UCSD-AML1 (cell line): ENCODE results near the gene RPP25L.

Experiments
- DNase-seq: peaks from one replicate; lab custom pipeline; 2025; ENCODE audit not compliant: unreplicated experiment; lab: John Stamatoyannopoulos, UW

The RPP25L gene

DNA sequence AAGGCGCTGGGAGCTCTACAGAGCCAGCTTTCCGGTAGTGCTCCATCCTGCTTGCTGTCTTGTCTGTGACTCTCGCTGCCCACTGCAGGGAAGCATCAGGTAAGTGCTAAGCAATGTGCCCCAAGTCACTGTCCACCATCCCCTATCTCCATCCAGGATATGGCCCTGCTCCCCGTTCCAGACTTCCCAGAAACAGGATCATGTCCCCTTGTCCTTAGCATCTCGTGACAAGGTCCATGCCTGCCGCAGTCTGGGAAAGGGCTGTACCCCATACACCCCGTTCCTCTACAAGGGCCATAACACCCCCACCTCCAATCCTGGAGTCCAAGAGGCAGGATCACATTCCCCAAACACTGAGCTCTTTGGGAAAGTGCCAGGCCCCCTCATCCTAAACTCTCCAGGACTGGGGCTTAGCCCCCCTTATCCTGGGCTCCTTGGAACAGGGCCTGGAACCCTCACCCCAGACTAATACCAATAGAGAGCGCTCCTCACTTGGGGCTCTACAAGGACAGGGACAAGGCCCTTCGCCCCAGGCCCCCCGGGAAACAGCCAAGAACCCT, 566 bp downstream of the RPP25L start:
- DNase-seq: no peak

DNA sequence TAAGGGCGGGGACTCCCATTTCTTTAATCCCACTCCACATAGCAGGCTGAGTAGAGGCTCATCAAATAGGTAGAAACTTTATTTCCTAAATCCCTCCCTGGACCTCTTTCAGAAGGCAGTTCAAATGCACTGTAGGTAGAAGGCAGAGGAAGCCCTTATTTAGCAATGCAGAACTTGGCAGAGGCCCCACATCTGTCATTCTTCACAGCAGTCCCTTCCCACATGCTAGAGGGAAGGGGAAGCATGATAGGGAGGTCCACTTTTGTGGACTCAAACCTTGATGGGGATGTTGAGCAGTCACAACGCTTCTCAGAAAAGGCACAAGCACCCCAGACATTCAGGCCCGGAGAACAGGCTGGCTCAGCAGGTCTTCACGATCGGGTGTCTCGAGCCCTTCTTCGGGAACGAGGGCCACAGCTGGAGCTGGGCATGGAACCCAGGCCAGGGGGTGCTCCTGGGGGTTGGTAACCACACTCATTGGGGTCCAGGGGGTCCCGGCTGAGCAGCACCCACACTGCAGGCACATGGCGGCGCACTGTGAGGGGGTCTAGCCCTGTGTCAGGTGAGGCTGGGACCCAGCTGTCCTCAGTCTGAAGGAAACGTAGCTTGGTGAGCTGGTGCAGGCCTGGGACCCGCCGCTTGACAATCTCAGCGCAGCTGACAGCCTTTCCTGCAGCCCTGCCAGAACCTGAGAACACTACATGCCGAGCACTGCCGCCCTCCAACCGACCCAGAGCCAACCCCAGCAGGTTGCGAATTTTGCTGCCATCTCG, 1.3 kb downstream of the RPP25L start:
- DNase-seq: no peak

DNA sequence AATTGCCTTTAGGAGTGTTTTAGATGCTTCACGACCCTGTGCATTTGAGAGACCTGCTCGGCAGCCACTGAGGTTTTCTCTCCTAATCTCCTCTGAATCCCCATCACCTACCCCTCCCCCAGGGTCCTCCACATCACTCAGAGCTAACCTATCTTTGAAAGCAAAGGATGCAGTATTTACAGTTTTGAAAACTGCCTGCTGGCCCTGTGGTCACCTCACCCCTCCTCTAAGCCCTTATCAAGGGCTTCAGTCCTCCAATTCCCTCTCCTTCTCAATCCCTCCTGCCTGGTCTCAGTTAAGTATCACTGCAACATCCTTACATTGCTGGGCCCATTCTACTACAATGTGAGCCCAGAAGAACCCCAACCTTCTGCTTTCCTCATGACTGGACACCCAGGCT, 4.6 kb downstream of the RPP25L start:
- no peak for DNase-seq

DNA sequence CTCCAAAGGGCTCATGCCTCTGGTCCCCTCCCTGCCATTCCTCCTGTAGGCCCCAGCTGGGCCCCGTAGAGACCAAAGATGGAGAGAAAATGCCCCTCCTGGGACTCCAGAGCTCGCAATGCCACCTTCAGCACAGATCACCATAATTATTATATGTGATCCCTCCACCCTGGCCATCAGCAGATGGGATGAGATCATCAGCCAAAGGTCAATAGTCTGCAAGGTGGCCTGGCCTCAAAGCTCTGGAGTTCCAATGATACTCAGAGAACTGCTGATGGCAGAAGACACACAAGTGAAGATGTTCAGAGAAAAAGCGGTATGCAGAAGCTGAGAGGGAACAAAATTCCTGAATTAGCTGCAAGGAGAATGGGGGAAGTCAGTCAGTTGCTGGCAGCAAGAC, 5.0 kb downstream of the RPP25L start:
- no peak for DNase-seq

DNA sequence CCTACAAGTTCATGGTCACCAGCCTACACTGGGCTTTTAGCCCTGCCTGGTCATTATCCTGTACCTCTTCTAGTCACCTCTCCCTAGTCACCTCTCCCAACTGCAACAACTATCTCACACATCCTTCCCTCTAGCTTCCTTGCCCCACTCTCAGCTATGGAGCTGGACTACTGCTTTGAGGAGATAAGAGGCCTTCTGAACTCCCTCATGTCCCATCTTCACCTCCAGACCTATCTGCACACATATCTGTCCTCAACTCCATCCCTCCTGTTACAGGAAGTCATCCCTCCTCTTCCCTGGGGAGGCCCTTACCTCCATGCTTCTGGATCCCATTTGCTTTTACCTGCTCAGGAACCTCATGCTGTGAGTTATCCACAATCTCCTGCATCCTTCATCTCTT, 5.7 kb downstream of the RPP25L start:
- no peak for DNase-seq

DNA sequence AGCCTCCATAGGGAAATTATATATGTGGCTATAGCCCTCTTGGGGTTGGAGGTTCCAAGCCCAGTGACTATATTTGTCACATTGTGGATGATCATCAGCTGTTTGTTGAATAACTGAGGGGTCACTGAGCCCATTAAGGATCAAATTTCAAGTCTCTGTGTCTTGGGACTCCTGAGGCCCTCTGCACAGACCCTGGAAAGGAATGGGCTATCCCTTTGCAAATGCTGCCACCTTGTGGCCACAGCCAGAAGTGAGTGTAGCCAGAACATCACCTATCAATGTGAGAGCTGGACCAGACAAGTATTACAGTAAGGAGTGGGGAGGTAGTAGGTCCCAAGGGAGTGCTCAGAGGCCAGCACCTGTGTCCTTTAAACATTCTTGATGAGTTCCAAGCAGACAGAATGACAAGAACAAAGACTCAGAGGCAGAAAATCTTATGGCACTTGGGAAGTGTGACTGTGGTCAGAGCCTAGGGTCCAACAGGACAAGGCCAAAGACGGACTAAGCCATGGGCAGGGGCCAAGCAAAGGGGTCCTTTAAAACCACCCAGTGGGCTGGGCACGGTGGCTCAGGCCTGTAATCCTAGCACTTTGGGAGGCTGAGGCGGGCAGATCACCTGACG, 8.2 kb downstream of the RPP25L start:
- peak; percentile 73 for DNase-seq

DNA sequence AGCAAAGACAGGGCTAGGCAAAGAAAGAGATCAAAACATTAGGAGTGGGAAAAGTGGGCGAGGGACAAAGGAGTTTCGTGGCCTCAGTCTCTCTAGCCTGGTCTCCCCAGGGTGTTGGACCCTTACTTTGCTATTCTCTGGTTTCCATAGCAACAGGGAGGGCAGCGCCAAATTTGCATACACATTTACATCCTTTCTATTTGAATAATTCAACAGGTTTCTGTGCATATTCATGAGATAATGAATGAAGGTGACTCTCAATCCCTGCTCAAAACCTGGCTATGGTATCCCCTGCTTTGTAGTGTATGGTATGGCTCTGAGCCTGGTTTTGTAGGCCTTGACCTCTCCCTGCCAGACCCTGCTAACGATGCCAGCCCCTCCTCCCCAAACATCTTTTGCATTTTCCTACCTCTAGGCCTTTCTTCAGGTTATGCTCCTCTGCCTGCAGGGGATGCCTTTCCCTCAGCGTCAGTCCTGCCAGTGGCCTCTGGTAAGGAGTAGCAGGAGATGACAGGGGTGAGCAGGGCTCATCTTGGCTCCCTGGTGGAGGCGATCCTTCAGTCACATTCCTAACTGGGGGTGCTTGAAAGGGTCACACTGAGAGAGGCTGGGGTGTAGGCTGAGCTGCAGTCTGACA, 9.8 kb downstream of the RPP25L start:
- no peak for DNase-seq

DNA sequence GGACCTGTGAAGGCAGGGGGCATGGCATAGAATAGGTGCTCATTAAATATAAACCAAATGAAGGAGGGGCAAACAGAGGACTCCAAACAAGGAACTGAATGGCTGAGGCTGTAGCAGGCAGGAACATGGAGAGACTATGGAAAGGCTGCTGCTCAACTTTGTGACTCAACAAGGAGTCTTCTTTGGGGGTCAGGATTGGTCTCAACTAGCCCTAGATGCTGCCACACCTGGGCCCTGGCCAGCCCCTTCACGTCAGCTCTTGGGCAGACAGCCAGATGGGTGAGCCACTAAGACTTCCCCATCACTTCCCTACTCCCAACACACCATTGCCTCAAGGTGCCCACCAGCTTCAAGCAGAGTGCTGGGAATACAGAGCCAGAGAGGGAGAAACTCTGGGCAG, 11.0 kb downstream of the RPP25L start:
- DNase-seq: no peak

DNA sequence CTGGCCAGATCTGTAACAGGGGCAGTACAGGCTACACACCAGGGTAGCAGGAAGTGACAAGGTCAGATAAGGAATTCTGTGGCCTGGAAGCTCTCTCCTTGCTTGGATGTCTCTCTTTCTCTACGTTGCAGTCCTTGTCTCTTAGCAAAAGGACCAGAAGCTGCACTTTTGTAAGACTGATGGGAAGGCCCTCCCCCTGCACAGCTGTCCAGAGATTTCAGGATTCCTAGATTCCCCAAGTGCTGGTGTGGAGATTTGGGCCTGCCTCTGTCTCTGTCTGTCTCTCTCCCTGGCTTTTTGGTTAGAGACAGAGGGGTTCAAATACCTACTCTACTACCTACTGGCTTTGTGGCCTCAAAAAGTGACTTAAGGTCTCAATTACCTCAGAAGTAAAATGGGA, 12.4 kb downstream of the RPP25L start:
- DNase-seq: no peak

DNA sequence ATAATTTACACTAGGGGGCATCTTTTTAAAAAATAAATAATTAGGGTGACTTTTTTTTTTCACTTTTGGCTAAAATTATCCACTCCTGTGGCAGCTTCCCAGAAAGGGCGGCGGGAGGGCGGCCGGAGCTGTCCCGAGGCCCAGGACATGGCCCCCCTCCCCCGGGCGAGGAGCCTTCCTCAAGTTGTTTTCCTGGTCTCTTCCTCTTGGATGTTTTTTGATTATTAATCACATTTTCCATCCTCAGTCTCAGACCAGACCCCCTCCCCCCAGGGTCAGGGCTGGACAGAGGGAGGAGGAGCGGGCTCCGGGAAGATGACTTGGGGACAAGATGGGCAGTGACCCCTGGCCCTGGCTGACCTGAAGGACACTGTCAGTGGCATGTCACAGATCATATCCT, 17.7 kb downstream of the RPP25L start:
- no peak for DNase-seq

DNA sequence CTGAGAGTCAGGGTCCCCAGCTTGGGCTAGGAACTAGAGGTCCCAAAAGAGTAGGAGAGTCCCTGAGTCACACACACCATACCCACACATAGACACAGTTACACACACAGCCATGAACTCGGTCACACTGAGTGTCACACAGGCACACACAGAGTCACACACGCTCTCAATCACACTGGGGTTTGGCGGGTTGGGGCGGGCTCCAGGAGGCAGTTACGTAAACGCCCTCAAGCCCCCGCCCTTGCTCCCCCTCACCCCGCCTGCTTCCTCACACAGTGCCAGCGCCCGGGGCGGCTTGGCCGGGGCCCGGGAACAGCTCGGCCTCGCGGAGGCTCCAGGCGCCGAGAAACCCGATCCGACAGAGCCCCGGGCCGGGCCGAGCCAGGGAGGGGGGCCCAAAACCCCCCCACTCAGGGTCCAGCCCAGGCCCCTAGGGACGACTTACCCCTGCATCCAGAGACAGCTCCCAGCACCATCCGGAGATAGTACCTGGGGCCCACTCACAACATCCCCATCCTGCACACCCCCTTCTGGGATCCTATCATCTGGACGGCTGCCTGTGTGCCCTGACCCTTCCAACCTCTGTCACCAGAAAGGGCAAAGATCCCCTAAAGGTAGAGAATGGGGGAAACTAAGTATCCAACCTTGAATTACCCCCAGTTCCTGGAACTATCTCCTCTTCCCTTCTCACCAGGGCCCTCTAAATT, 18.8 kb downstream of the RPP25L start:
- DNase-seq: no peak

DNA sequence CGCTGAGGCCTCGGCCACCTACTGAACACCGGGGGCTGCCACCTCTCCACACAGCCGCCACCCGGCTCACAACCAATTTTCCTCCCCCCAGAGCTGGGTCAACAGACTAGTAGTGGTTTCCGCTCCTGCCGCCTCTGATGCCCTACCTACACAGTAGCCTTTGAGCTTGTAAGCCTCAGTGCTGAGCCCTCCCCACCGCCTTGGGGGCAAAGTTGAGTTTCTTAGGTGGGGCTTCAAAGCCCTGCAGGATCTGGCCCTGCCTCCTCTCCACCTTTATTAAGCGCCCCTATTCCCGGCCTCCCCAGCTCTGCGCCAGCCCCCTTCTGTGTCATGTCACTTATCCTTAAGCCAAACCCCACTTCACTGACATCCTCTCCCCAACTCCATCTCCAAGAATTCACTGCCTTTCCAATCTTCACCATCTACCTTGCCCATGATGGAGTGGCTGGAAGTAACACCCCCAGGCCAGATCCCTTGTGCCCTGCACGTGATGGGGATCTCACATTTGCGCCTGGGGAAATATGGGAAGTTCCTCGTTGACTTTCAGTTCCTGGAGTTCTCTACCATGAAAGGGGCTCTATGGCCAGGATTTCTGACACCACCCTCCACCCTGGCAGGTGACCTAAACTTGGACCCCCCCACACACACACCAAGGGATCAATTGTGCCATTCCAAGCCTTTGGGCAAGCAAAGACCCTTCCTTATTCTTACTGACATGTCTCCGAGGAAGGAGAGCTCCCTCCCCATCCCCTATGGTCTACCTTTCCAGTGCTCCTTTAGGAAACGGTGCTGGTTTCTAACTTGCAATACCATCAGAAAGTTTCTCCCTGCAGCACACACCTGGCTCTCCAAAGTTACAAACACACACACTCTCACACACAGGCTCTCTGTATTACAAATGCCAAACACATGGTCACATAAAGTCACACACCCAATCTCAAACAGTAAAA, 19.7 kb downstream of the RPP25L start:
- no peak for DNase-seq

DNA sequence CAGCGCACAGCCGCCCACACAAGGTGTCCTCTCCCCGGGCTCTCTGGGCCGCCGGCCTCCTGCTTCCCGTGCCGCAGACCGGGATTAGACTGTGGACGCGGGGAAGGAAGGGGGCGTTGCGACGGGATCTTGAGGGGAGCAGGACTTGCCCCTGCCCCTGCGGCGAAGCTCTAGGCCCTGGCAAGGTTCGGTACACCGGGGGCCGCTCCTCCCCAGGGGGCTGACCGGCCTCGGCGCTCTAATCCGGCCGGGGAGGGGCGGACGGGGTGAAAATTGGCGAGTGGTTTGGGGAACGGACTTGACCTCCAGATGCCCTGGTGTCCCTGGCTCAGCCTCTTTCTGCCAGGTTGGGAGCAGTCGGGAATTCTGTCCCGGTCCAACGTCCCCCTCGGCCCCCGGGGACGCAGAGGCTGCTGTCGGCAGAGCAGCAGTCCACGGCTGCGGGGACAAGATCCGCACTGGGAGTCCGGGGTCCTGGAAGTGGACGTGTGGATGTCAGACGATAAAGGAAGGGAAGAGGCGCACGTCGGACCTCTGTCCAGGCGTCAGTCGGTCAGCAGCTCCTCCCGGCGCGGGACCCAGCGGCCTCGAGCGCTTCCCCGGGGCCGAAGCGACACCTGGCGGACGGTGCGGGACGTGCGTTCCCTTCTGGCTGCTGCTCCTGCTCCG, 20.5 kb downstream of the RPP25L start:
- DNase-seq: peak; percentile 71

DNA sequence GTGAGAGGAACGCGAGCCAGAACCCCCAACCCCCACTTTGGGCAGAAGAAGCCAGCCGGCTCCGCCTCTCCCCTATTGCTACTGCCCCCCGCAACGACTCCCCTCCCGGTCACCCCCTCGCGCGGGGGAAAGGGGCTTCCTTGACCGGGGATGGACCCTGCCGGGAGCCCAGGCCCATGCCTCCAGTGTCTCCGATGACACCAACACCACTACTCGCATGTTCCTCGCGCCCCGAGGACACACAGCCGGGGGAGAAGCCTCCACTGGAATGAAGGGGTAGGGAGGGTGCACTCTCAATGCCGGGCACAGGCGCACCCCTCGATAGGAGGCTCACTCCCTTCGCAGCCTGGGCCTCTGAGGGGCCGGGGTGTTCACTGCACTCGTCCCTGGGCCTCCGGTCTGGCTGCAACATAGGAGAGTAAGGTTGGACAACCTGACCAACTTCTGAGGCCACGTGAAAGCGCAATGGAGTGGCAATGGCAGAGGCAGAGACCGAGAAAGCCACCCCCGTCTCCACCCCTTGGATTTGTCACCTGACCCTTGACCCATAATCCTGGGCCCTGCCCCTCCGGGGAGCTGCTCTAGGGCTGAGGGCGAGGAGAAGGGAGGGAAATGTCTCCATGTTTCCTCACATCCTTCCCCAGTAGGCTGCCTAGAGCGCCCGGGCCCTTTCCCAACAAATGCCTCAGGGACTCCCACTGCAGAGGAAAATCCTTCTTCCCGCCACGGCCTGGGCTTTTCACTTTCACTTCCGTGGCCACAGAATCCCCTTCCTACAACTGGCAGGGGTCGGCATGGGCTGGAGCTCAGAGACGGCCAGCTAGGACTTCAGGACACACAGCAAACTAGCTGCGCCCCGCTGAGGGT, 21.3 kb downstream of the RPP25L start:
- DNase-seq: no peak

DNA sequence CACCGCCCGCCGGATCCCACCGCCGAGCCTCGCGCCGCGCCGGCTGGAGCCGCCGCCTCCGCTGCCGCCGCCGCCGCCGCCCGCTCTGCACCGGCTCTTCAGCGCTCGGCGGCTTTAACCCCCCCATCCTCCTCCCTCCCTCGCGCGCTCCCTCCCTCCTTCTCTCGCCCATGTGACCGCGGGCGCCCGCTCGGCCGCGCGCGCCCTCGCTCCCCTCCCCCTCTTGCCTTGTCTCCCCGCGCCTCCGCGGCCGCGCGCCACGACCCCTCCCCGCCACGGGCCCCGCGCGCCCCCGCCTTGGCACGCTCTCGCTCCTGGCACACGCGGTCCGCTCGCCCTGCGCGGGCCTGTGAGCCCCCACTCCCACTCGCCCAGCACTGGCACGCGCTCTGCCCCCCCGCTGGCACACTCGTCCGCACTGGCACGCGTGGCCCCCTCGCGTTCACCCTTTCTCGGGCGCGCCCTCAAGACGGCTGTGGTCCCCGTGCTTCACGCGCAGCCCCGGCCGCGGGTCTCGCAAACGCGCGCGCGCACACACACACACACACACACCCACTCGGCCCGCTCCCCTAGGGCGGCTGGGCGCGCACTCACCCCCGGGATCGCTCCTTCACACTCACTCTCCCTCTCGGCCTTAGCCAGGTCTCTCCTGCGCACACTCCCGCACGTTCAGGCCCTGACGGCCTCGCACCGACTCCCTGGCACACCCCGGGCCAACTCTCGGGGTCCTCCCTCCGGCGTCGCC, 22.1 kb downstream of the RPP25L start, which contains the start of gene CNTFR:
Gene CNTFR (minus strand): TSS at position 89 of the 745 bp plus-strand sequence. CDS start 20,743 bp downstream, outside the sequence.
- no peak for DNase-seq

DNA sequence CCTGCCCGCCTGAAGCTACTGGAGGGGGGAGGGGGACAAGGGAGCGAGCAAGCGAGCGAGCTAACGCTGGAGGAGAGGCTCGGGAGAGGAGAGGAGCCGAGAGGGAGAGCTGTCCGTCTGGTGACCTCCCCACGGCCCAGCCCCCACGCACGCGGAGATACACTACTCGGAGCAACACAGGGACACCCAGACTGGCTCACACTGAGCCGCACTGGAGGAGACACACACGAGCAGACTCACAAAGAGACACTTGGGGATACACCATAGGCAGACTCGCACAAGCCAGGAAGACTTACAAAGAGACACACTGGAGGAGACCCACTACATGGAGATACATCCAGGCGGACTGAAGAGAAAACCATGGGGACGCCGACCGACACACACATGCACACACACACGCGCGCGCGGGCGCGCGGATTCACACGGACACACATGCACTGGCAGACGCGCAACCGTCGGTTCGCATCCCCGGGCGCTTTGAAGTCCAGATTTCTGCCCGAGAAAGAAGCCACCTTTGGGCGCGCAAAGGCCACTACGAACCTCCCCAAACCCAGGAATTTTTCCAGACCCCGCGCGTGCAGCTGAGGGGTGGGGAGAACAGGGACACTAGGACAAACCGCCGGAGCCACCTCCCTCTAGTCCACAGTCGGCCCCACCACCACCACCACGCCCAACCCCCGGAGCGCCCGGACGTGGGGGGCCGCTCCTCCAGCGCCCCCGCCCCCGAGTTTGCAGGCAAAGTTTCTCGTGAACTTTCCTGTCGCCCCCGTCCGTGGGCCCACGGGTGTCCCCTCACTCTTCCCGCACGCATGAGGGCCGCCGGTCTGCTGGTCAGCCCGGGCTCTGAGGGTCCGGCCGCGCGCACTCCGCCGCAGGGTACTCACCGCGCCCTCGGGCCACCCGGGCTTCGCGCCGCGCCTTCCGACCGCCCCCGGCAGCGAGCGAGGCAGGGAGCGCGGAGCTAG, 22.9 kb downstream of the RPP25L start:
- DNase-seq: no peak

DNA sequence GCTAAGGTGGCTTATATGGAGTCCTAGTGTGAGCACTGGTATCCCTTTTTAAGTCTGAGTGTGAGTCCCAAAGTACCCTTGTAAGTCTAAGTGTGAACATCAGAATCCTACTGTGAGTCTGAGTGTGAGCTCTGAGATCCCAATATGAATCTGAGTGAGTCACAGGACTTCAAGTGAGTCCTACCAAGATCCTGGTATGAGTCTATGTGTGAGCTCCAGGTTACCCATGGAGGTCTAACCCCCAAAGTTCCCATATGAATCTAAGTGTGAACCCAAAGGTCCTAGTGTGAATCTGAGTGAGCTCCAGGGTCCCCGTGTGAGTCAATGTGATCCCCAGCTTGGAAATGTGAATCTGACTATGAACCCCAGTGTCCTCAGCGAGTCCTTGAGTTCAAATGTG, 24.6 kb downstream of the RPP25L start:
- no peak for DNase-seq
